Ecto neural progenitor cell (in vitro differentiated cells): ENCODE data around the gene NETO2.
"Not testable (repeated sequence)": the region's sequence is repeated elsewhere in the genome, so short reads cannot be mapped to it uniquely, and the experiment has no call there.

Experiments
- DNase-seq: peaks from one replicate; pipeline ENCODE4 v3.0.0-alpha.2; 2018; ENCODE audit warnings: low spot score

The NETO2 gene

DNA sequence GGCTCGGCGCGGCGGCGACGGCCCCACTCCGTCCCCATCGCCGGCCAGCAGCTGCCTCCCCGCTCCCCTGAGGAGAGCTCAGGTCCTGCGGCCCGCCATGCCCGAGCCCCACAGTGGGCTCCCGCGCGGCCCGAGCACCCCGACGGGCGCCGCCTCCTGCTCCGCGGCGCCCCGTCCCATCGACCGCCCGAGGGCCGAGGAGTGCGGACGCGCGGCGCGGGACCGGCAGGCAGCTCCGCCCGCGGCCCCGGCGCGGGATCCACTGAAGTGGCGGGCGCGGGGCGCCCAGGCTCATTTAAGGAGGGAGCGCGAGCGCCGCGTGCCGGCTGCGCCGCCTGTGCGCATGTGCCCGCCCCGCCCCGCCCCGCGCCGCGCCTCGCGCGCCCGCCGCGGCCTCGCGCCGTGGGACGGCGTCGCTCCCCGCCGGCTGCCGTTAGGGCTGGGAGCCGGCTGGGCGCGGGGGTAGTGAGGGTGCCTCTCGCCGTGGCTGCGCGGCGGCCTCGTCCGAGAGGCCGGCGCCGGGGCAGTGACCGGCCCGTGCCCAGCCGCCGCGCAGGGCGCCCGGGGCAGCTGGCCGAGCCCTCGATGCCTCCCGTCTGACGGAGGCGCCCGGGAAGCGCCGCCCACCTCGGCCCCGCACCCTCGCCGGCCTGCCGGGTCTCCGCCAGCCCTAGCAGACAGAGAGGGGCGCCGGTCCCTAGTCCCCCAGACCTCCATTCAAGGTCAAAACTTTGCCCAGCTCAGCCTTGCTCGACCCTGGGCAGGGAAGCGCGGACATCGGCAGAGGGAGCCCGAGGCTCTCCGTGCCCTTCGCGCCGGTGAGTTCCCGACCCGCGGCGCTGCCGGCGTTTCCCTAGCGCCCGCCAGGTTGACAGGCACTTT lies at the start of gene NETO2:
NETO2 (minus strand) TSS at position 269 of the 882 bp plus-strand sequence. CDS start 333 bp downstream, outside the sequence.
- DNase-seq: peak; percentile 77

- DNase-seq: no peak
Measured at GRCh38 chr16:47182318-47182717, 38.6 kb upstream of the NETO2 start.

DNA sequence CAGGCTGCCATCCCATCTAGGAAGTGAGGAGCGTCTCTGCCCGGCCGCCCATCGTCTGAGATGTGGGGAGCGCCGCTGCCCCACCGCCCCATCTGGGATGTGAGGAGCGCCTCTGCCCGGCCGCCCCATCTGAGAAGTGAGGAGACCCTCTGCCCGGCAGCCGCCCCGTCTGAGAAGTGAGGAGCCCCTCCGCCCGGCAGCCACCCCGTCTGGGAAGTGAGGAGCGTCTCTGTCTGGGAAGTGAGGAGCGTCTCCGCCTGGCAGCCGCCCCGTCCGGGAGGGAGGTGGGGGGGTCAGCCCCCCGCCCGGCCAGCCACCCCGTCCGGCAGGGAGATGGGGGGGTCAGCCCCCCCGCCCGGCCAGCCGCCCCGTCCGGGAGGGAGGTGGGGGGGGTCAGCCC lies 37.3 kb upstream of the NETO2 start:
- DNase-seq: not testable (repeated sequence)

DNA sequence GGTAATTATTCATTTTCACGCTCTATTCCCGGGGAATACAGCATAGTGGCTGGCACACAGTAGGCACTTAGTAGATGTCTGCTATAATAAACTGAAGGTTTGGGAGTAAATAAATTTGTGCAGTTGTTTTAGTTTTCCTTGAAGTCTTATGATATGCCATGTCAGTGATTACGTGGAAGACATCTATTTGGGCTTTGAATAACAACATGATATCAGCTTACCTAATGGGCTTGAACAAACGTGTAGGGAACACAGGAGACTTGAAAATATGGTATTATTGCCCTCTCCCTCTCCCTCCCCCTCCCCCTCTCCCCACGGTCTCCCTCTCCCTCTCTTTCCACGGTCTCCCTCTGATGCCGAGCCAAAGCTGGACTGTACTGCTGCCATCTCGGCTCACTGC lies 36.3 kb upstream of the NETO2 start:
- no peak for DNase-seq

- DNase-seq: no peak
Measured at GRCh38 chr16:47175152-47175551, 31.4 kb upstream of the NETO2 start.

- DNase-seq: no peak
Measured at GRCh38 chr16:47162670-47163420, 19.1 kb upstream of the NETO2 start.

GRCh38 chr16:47161464-47161863 lies 17.7 kb upstream of the NETO2 start:
- no peak for DNase-seq

GRCh38 chr16:47160422-47160821 lies 16.7 kb upstream of the NETO2 start:
- DNase-seq: no peak

GRCh38 chr16:47158992-47159391 lies 15.2 kb upstream of the NETO2 start:
- no peak for DNase-seq

- DNase-seq: no peak
Measured at GRCh38 chr16:47156680-47157215, 13.0 kb upstream of the NETO2 start.

DNA sequence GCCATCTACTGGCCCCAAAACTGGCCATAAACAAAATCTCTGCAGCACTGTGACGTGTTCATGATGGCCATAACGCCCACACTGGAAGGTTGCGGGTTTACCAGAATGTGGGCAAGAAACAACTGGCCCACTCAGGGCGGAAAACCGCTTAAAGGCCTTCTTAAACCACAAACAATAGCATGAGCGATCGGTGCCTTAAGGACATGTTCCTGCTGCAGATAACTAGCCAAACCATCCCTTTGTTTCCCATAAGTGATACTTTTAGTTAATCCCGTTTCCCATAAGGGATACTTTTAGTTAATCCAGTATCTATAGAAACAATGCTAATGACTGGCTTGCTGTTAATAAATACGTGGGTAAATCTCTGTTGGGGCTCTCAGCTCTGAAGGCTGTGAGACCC lies 8.8 kb upstream of the NETO2 start:
- DNase-seq: not testable (repeated sequence)

DNA sequence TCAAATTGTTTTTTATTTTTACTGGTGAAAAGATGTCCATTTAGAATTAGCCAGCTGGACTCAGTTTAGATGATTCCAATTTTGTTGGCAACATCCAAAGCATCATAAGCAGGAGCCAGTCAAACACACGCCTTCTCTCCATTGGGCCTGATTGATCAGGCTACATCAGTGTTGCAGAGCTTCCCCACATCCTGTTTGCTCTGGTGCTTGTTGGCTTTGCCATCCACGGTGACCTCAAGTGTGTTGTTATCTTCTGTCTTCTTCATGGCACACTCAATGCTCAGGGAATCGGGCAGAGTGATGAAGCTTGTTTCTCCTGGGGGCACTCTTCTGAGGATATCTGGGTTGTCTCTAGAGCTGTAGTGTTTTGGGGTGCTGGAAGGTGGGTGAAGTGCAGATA lies 6.3 kb upstream of the NETO2 start:
- no peak for DNase-seq

DNA sequence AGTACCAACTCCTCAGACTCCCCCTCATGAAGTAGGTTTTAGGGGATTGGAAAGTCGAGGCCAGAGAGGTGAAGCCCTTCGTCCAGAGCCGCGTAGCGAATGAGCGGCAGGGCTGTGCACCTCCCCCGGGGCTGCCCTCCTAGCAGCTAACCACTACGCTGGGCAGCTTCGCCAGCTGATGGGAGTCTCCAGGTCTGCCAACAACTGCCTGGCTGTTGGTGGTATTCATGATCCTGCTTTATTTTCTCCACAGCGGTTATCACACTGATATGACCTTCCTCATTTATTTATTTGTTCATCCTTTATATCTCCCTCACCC lies 773 bp upstream of the NETO2 start:
- DNase-seq: no peak

DNA sequence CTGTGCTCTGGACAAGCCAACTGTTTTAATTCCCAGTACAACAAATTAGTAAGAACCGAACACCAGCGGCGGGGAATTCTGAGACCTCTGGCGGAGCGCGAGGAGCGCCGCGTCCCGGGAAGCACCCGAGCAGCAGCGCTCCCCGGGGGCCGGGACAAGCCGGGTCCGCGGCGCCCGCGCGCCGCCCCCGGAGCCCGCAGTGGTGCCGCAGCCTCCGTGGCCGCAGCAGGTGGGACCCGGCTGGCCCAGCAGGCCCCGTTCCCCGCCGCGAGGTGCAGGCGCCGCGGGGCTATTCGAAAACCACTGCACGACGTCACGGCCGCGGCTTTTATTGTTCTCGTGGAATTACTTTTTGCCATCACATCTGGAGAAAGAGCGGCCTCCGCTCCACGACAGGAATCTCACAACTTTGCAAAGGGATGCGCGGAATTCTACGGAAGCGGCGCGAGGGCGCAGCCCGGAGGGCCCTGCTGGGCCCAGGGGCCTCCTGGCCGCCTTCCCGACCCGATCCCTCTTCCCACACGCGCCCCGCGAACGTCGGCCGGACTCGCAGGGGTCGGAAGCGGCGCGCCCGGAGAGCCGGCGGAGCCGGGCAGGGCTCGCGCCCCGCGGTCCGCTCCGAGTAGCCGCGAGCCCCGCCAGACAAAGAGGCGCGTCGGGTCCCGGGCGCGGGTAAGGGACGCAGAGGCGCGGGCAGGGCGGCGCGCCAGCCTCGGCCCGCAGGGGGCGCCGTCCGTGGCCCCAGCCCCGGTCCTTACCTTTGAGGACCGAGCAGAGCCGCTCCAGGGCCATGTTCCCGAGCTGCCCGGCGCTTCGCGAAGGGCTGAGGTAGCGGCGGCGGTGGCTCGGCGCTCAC lies 696 bp downstream of the NETO2 start:
- peak; percentile 87 for DNase-seq

DNA sequence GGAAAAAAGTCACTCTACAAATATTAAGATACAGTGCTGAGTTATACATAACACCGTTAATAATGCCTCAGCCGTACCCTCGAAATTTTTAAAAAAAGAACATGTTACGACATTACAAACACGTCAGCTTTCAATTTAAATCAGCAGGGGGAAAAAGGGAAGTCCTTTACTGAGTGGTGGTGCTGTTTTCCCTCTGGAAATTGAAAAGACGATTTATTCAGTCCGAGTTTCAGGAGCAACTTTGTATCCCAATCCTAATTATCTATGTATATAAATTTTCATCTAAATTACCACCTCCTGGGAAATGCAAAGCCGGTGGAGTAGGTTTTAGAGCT lies 1.3 kb downstream of the NETO2 start:
- no peak for DNase-seq

GRCh38 chr16:47141773-47142485 lies 1.8 kb downstream of the NETO2 start:
- DNase-seq: peak; percentile 86

GRCh38 chr16:47140686-47141085 lies 3.1 kb downstream of the NETO2 start:
- no peak for DNase-seq

DNA sequence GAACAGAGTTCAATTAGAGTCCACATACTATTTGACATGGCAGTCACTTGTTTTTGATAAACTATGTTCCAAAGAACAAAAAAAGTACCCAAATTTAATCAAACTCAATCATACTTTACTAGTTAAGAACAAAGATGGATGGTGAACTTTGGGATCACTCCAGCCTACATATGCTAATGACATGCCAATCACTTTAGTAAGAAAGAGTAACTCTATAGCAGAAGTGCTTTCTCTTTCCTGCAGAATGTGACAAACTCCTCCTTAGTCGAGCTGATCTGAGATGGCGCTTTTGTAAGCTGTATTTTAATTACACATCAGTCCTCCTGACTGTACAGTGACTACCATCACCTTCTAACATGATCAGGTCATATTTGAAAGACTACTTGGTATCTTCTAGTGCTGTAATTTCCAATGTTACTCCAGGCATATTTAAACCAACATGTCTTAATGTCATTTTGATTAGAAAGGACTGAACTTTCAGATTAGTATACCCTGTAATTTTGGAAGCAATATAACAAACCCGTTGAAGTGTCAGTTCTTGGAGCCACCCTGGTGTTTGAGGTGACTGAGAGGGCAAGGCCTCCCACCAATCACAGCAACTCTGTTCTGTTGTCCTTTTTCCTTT lies 4.1 kb downstream of the NETO2 start:
- DNase-seq: no peak

GRCh38 chr16:47137925-47138324 lies 5.8 kb downstream of the NETO2 start:
- DNase-seq: not testable (repeated sequence)

DNA sequence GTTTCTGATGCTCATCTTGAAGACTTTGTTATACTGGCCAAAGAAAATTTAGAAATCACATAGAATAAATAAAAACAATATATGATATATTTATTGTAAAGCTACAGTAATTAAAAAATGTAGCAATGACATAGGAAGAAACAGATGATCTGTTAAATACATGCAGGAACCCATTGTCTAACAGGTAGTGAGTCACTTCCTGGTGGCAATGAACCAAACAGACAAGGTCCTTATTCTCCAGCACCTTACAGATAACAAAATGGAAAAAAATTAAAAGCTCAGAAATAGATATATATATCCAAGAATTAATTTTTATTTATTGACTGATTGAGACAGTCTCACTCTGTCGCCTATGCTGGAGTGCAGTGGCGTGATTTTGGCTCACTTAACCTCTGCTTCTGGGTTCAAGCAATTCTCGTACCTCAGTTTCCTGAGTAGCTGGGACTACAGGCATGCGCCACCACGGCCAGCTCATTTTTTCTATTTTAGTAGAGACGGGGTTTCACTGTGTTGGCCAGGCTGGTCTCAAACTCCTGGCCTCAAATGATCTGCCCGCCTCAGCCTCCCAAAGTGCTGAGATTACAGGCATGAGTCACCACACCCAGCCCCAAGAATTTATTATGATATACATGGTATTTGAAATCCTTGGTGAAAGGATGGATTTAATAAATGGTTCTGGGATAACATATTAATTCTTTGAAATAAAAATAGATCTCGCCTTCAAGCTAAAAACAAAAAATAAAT lies 7.5 kb downstream of the NETO2 start:
- DNase-seq: no peak
